HepG2 (cell line): ENCODE results near the gene RDH12. TPM values are rescaled to one million over a fixed set of nuclear protein-coding genes. Genes with fewer than 3 reads are reported as not detected.

Source experiments
- CBX2 ChIP-seq, 2 experiments: fragments of 200-600 bp in 1 of 2; sonication (generic); formaldehyde crosslinking in 1 of 2; IDR thresholded peaks; 2 replicates each; pipeline versions ENCODE4 v1.7.0 to v1.8.1; 2018 to 2022; ENCODE audit warnings: low read depth in 2 of 2, low read length in 1 of 2, mild to moderate bottlenecking in 1 of 2, missing genetic modification reagents in 1 of 2
- CHCHD3 ChIP-seq: sonication (generic); formaldehyde crosslinking; IDR thresholded peaks from 2 replicates; pipeline ENCODE4 v1.8.0; 2022; ENCODE audit warnings: mild to moderate bottlenecking, missing genetic modification reagents, moderate library complexity
- DR1 ChIP-seq: sonication (generic); formaldehyde crosslinking; IDR thresholded peaks from 2 replicates; pipeline ENCODE4 v1.8.0; 2021; ENCODE audit warnings: mild to moderate bottlenecking, missing genetic modification reagents, inconsistent platforms
- HMG20A ChIP-seq: IDR thresholded peaks from 2 replicates; pipeline ENCODE4 v1.6.1; 2016; ENCODE audit warnings: borderline replicate concordance
- HOXD1 ChIP-seq: sonication (generic); formaldehyde crosslinking; IDR thresholded peaks from 2 replicates; pipeline ENCODE4 v1.5.0; 2020; ENCODE audit warnings: missing genetic modification reagents
- KLF6 ChIP-seq: IDR thresholded peaks from 2 replicates; pipeline ENCODE4 v1.8.0; 2016; ENCODE audit warnings: missing biosample characterization, missing genetic modification reagents
- KLF9 ChIP-seq: IDR thresholded peaks from 2 replicates; pipeline ENCODE4 v1.6.1; 2016; ENCODE audit warnings: low read depth
- MAZ ChIP-seq, 2 experiments: sonication (generic) in 1 of 2; formaldehyde crosslinking in 1 of 2; IDR thresholded peaks; 2 replicates each; pipeline versions ENCODE4 v1.5.0 to v1.6.1; 2012 to 2020; ENCODE audit warnings: low read depth in 2 of 2, mild to moderate bottlenecking in 2 of 2, borderline replicate concordance in 1 of 2, improper control_type of control experiment in 1 of 2, low read length in 1 of 2, missing genetic modification reagents in 1 of 2, moderate library complexity in 1 of 2
- NFKBIZ ChIP-seq: IDR thresholded peaks from 2 replicates; pipeline ENCODE4 v1.6.1; 2018; ENCODE audit warnings: missing genetic modification reagents, missing compliant biosample characterization
- TEAD3 ChIP-seq: optimal IDR thresholded peaks from 2 replicates; pipeline ENCODE3; 2016; ENCODE audit warnings: borderline replicate concordance
- TMF1 ChIP-seq: sonication (generic); formaldehyde crosslinking; IDR thresholded peaks from 2 replicates; pipeline ENCODE4 v1.8.1; 2022; ENCODE audit warnings: low read depth, missing genetic modification reagents
- U2AF1 ChIP-seq: fragments of 200-400 bp; formaldehyde crosslinking; optimal IDR thresholded peaks from 2 replicates; pipeline ENCODE3; 2017; ENCODE audit warnings: mild to moderate bottlenecking, low read depth, low read length
- ZNF292 ChIP-seq: sonication (generic); formaldehyde crosslinking; IDR thresholded peaks from 2 replicates; pipeline ENCODE4 v1.8.1; 2022; ENCODE audit warnings: mild to moderate bottlenecking, low read depth, missing genetic modification reagents, borderline replicate concordance
- ZNF451 ChIP-seq: sonication (generic); formaldehyde crosslinking; IDR thresholded peaks from 2 replicates; pipeline ENCODE4 v1.5.0; 2020; ENCODE audit warnings: mild to moderate bottlenecking, missing genetic modification reagents
- ZNF549 ChIP-seq: sonication (generic); formaldehyde crosslinking; IDR thresholded peaks from 2 replicates; pipeline ENCODE4 v1.5.0; 2020; ENCODE audit warnings: missing genetic modification reagents
- ZNF577 ChIP-seq: sonication (generic); formaldehyde crosslinking; IDR thresholded peaks from 2 replicates; pipeline ENCODE4 v1.4.0; 2020; ENCODE audit warnings: mild to moderate bottlenecking, low read depth, missing genetic modification reagents, borderline replicate concordance
- polyA plus RNA-seq, 8 experiments: library from polyadenylated mRNA; depleted of rRNA in 3 of 8; stranded (reverse) in 7 of 8; unstranded in 1 of 8; fragments of >200 nt; fragmentation: Illumina TruSeq in 4 of 8; extraction: Trizol in 4 of 8; gene quantifications; 2 replicates each; pipeline versions ENCODE4 v1.2.1 to v1.2.3, GENCODE V29; 2011 to 2016; ENCODE audit warnings: low read depth in 4 of 8, missing spikeins in 1 of 8, mixed read lengths in 1 of 8; ENCODE audit not compliant: insufficient read depth in 1 of 8
- total RNA-seq, 5 experiments: library from RNA; depleted of rRNA; stranded (reverse); fragments of >200 nt; fragmentation: Illumina TruSeq; extraction: Trizol; gene quantifications; 2 replicates each; pipeline ENCODE4 v1.2.3, GENCODE V29; 2016; ENCODE audit warnings: low read depth in 1 of 5
- TF ChIP-seq, protein P1 (sequence below): sonication (generic); formaldehyde crosslinking; conservative IDR thresholded peaks from 2 replicates; pipeline ENCODE4 v1.8.1; 2023; ENCODE audit warnings: missing genetic modification reagents
- TF ChIP-seq, protein P2 (sequence below): IDR thresholded peaks from 2 replicates; pipeline ENCODE4 v1.6.1; 2016; ENCODE audit warnings: low read depth, borderline replicate concordance
- TF ChIP-seq, protein P3 (sequence below): sonication (generic); formaldehyde crosslinking; IDR thresholded peaks from 2 replicates; pipeline ENCODE4 v1.4.0; 2020; ENCODE audit warnings: missing genetic modification reagents
- TF ChIP-seq, protein P4 (sequence below): sonication (generic); formaldehyde crosslinking; IDR thresholded peaks from 2 replicates; pipeline ENCODE4 v1.5.1; 2020; ENCODE audit warnings: missing genetic modification reagents, mild to moderate bottlenecking, borderline replicate concordance
- TF ChIP-seq, protein P5 (sequence below): sonication (generic); formaldehyde crosslinking; IDR thresholded peaks from 2 replicates; pipeline ENCODE4 v1.4.0; 2020; ENCODE audit warnings: missing genetic modification reagents, borderline replicate concordance
- TF ChIP-seq, protein P6 (sequence below): sonication (generic); formaldehyde crosslinking; IDR thresholded peaks from 2 replicates; pipeline ENCODE4 v1.4.0; 2020; ENCODE audit warnings: missing genetic modification reagents

The RDH12 gene
- total and polyA plus RNA-seq, 2 of the 13 experiments (the other 11 are each of a cell fraction or from before 2014, with no cell fraction given) = 1.6 to 2.1 TPM

DNA sequence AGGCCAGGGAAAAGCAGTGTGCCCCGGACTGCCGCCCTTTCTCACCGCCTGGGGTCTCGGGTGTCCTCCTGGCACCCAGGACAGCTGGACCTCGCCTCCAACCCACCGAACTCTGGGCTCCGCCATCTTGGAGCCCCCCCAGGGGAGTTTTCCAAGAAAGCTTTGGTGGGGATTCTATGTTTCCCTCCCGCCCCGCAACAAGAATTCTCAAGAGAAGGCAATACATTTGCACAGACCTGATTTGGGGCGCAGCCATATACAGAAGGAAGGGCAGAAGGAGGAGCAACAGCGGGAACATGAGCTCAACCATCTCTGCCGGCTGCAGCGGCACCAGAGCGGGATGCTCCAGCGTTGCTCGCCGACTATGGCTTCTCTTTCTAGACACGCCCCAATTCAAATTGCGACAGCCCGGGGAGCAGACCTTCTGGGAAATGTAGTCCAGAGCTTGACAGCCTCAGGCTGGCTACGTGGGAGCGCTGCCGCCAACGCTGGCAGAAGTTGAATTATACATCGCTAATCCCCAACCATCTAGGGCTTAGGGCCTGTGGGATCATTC, 6.2 kb upstream of the RDH12 start, which contains the start of gene RDH11 (continued):
- TF ChIP-seq CBX2 (IDR thresholded peaks at IDR 0.05; ENCODE audit: low read depth, low read length) = no peak
- no peak for TF ChIP-seq CBX2 (CRISPR knock-in tag; IDR thresholded peaks at IDR 0.05; ENCODE audit: low read depth)
- TF ChIP-seq ZNF549 (CRISPR knock-in tag) = no peak
- TF ChIP-seq DR1 = no peak
- TF ChIP-seq U2AF1 = no peak
- TF ChIP-seq, protein P1, sequence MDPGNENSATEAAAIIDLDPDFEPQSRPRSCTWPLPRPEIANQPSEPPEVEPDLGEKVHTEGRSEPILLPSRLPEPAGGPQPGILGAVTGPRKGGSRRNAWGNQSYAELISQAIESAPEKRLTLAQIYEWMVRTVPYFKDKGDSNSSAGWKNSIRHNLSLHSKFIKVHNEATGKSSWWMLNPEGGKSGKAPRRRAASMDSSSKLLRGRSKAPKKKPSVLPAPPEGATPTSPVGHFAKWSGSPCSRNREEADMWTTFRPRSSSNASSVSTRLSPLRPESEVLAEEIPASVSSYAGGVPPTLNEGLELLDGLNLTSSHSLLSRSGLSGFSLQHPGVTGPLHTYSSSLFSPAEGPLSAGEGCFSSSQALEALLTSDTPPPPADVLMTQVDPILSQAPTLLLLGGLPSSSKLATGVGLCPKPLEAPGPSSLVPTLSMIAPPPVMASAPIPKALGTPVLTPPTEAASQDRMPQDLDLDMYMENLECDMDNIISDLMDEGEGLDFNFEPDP (CRISPR knock-in tag) = no peak
- TF ChIP-seq KLF9 (CRISPR knock-in tag) = no peak
- no peak for TF ChIP-seq ZNF292 (CRISPR knock-in tag)
- TF ChIP-seq NFKBIZ (CRISPR knock-in tag) = no peak
- TF ChIP-seq HMG20A (CRISPR knock-in tag) = no peak
- TF ChIP-seq, protein P2, sequence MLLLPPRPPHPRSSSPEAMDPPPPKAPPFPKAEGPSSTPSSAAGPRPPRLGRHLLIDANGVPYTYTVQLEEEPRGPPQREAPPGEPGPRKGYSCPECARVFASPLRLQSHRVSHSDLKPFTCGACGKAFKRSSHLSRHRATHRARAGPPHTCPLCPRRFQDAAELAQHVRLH (CRISPR knock-in tag) = no peak
- TF ChIP-seq MAZ (IDR thresholded peaks at IDR 0.05; ENCODE audit: borderline replicate concordance, low read depth, low read length) = no peak
- no peak for TF ChIP-seq MAZ (CRISPR knock-in tag; IDR thresholded peaks at IDR 0.05; ENCODE audit: low read depth)
- TF ChIP-seq TMF1 (CRISPR knock-in tag) = no peak
- TF ChIP-seq, protein P3, sequence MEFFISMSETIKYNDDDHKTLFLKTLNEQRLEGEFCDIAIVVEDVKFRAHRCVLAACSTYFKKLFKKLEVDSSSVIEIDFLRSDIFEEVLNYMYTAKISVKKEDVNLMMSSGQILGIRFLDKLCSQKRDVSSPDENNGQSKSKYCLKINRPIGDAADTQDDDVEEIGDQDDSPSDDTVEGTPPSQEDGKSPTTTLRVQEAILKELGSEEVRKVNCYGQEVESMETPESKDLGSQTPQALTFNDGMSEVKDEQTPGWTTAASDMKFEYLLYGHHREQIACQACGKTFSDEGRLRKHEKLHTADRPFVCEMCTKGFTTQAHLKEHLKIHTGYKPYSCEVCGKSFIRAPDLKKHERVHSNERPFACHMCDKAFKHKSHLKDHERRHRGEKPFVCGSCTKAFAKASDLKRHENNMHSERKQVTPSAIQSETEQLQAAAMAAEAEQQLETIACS (CRISPR knock-in tag) = no peak
- TF ChIP-seq, protein P4, sequence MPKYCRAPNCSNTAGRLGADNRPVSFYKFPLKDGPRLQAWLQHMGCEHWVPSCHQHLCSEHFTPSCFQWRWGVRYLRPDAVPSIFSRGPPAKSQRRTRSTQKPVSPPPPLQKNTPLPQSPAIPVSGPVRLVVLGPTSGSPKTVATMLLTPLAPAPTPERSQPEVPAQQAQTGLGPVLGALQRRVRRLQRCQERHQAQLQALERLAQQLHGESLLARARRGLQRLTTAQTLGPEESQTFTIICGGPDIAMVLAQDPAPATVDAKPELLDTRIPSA (CRISPR knock-in tag) = no peak
- TF ChIP-seq TEAD3 (CRISPR knock-in tag) = no peak
- no peak; the same call in 1 of the 2 replicates for TF ChIP-seq KLF6
- no peak for TF ChIP-seq CHCHD3 (CRISPR knock-in tag)
- TF ChIP-seq HOXD1 (CRISPR knock-in tag) = no peak
- no peak for TF ChIP-seq ZNF451 (CRISPR knock-in tag)
- TF ChIP-seq, protein P5, sequence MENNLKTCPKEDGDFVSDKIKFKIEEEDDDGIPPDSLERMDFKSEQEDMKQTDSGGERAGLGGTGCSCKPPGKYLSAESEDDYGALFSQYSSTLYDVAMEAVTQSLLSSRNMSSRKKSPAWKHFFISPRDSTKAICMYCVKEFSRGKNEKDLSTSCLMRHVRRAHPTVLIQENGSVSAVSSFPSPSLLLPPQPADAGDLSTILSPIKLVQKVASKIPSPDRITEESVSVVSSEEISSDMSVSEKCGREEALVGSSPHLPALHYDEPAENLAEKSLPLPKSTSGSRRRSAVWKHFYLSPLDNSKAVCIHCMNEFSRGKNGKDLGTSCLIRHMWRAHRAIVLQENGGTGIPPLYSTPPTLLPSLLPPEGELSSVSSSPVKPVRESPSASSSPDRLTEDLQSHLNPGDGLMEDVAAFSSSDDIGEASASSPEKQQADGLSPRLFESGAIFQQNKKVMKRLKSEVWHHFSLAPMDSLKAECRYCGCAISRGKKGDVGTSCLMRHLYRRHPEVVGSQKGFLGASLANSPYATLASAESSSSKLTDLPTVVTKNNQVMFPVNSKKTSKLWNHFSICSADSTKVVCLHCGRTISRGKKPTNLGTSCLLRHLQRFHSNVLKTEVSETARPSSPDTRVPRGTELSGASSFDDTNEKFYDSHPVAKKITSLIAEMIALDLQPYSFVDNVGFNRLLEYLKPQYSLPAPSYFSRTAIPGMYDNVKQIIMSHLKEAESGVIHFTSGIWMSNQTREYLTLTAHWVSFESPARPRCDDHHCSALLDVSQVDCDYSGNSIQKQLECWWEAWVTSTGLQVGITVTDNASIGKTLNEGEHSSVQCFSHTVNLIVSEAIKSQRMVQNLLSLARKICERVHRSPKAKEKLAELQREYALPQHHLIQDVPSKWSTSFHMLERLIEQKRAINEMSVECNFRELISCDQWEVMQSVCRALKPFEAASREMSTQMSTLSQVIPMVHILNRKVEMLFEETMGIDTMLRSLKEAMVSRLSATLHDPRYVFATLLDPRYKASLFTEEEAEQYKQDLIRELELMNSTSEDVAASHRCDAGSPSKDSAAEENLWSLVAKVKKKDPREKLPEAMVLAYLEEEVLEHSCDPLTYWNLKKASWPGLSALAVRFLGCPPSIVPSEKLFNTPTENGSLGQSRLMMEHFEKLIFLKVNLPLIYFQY (CRISPR knock-in tag) = no peak
- no peak for TF ChIP-seq ZNF577 (CRISPR knock-in tag)
- TF ChIP-seq, protein P6, sequence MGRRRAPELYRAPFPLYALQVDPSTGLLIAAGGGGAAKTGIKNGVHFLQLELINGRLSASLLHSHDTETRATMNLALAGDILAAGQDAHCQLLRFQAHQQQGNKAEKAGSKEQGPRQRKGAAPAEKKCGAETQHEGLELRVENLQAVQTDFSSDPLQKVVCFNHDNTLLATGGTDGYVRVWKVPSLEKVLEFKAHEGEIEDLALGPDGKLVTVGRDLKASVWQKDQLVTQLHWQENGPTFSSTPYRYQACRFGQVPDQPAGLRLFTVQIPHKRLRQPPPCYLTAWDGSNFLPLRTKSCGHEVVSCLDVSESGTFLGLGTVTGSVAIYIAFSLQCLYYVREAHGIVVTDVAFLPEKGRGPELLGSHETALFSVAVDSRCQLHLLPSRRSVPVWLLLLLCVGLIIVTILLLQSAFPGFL (CRISPR knock-in tag) = no peak
